Globus pallidus (tissue), 1 donor: ENCODE measurements around the gene PPP2R5D.
"Not testable (repeated sequence)": the region's sequence is repeated elsewhere in the genome, so short reads cannot be mapped to it uniquely, and the experiment has no call there.

Experiments used
- DNase-seq: peaks from one replicate; pipeline ENCODE4 v3.0.0-alpha.2; 2015; ENCODE audit warnings: low spot score

PPP2R5D gene

GRCh38 chr6:42984001-42984923, at the start of gene PPP2R5D:
TSS of gene PPP2R5D (plus strand) at chr6:42984570. CDS start at chr6:42984678, 108 bp downstream.
- peak; percentile 99 for DNase-seq

DNA sequence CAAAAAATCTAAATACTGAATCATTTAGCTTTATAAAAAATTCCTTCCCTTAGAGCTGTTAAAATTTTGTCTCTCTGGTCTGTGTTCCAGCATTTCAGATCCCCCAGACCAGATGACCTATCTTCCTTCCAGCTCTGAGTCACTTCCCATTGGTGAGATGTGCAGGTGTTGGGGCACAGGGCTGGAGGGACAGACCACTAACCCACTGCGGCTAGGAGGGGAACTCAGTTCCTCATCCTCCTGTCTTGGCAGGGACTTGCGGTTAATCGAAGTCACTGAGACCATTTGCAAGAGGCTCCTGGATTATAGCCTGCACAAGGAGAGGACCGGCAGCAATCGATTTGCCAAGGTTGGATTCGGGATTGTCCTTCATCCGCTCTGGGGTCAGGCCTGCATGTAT, 49.0 kb upstream of the PPP2R5D start:
- DNase-seq: no peak

- DNase-seq: no peak
Observed at GRCh38 chr6:42936398-42936797, 48.0 kb upstream of the PPP2R5D start.

- no peak for DNase-seq
Observed at GRCh38 chr6:42937548-42938427, 46.6 kb upstream of the PPP2R5D start.

DNA sequence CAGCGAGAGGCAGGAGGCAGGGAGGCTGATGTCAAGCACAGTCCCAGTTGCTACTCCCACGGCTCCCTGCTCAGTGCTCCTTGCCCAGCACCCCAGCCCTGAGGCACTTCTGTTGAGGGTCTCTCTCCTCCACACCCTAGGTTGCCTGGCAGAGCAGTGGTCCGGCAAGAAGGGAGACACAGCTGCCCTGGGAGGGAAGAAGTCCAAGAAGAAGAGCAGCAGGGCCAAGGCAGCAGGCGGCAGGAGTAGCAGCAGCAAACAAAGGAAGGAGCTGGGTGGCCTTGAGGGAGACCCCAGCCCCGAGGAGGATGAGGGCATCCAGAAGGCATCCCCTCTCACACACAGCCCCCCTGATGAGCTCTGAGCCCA, 46.0 kb upstream of the PPP2R5D start:
- DNase-seq: no peak

GRCh38 chr6:42938987-42939809, 45.2 kb upstream of the PPP2R5D start:
- no peak for DNase-seq

DNA sequence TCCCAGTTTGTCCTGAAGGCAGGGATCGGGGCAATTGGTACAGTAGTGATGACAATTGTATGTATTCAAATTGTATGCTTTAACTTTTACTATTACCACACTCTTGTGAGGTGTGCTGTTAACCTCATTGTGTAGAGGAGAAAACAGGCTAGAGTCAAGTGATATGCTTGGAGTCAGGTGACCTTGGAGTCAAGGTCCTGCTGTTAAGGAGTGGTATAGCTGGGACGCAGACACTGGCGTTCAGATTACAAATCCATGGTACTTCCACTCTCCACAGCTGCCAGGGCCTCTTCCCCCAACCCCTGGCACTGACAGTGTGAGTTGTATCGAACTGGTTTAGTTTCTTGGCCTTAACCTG, 44.6 kb upstream of the PPP2R5D start:
- no peak for DNase-seq

- DNase-seq: no peak
Observed at GRCh38 chr6:42940493-42941045, 43.8 kb upstream of the PPP2R5D start.

- not testable (repeated sequence) for DNase-seq
Observed at GRCh38 chr6:42941356-42941755, 43.0 kb upstream of the PPP2R5D start.

DNA sequence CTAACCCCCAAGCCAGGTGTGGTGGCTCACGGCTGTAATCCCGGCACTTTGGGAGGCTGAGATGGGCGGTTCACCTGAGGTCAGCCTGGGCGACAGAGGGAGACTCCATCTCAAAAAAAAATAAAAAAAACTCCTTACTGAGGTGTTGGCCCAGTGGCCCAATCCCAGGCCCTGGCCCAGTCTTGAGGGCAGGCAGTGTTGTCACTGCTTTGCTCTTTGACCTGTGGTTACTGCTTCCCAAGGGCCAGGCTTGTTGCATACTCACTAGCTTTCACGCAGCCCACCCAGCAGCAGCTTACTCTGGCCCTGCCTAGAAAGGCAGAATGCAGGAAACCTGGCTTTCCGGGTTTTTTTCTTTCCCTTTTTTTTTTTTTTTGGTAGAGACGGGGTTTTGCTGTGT, 41.9 kb upstream of the PPP2R5D start:
- no peak for DNase-seq

- DNase-seq: no peak
Observed at GRCh38 chr6:42947950-42948349, 36.4 kb upstream of the PPP2R5D start.

GRCh38 chr6:42952389-42952788, 32.0 kb upstream of the PPP2R5D start:
- DNase-seq: no peak

DNA sequence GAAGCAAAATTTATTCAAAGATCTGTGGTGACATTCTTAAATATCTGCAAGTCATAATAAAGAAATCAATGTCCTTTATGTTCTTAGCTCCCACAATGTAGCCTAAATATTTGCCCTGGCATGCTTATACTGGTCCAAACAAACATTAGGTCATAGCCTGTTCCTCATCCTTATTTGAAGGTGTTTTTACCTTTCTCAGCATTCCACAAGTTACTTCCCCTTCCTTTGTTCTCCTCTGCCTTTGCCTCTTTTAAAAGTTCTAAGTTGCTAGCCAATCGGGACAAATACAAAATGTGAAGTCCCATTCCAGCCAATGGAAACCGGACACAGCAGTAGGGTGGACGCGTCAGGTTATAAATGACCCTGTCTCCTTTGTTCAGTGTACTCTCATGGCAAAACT, 30.0 kb upstream of the PPP2R5D start:
- not testable (repeated sequence) for DNase-seq

DNA sequence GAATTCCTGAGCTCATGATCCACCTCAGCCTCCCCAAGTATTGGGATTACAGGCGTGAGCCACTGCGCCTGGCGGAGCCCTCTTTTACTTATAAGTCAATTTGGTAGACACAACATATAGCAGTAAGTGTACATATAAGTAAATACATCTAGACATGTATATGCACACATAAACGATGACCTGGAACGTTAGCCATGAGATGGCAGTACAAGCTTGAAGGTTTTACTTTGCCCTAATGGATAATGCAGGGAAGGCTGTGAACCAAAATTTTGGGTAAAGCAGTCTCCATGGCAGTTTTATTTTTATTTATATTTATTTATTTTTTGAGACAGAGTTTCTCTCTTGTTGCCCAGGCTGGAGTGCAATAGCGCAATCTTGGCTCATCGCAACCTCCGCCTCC, 26.2 kb upstream of the PPP2R5D start:
- no peak for DNase-seq

DNA sequence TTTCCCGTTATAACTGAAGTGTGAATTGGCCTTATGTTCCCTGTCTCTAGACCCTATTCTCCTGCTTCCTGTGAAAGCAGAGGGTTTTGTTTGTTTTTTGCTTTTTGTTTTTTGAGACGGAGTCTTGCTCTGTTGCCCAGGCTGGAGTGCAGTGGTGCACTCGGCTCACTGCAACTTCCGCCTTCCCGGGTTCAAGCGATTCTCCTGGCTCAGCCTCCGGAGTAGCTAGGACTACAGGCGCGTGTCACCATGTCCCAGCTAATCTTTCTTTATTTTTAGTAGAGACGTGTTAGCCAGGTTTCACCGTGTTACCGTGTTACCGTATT, 24.5 kb upstream of the PPP2R5D start:
- no peak for DNase-seq

DNA sequence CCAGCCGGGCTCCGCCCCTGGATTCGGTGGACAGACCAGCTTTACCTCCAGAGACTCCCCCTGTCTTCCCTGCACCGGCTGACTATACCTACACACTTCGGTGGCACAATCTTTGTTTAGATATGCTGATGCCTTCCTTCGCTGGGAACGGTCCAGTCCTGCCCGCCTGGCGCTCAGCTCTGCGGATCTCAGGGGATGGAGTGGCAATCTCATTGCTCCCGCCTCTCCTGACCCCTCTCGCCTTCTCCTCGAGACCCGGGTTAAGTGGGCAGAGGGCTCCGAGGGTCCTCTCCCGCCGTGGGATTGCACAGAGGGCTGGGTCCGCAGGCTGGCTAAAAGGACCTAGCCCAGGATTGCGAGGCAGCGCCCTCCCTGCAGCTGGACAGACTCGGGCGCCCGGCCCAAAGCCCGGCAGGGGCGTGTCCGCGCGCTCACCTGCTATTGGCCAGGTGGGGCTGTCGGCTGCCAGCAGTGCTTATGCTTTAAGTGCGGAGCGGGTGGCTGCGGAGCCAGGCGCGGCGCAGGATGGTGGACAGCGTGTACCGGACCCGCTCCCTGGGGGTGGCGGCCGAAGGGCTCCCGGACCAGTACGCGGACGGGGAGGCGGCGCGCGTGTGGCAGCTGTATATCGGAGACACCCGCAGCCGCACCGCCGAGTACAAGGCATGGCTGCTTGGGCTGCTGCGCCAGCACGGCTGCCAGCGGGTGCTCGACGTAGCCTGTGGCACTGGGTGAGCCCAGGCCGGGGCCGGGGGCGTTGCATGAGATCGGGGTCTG, 23.9 kb upstream of the PPP2R5D start, which contains the start of gene GNMT:
Gene GNMT (plus strand): TSS at position 512 of the 777 bp plus-strand sequence. CDS start 14 bp downstream, at position 526.
- DNase-seq: no peak

- DNase-seq: no peak
Observed at GRCh38 chr6:42961020-42961470, 23.3 kb upstream of the PPP2R5D start.

DNA sequence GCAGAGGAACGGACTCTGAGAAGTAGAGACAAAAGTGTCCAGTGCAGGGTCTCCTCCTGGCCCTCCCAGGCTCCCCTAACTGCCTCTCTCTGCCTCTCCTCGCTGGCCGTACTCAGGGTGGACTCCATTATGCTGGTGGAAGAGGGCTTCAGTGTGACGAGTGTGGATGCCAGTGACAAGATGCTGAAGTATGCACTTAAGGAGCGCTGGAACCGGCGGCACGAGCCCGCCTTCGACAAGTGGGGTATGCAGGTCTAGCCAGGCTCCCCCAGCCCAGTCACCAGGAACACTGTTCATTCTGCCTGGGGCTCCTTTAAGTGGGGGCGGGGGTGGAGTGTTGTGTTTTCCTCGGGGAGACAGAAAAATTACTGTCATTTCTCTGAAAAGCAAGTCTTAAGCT, 22.3 kb upstream of the PPP2R5D start:
- DNase-seq: no peak

DNA sequence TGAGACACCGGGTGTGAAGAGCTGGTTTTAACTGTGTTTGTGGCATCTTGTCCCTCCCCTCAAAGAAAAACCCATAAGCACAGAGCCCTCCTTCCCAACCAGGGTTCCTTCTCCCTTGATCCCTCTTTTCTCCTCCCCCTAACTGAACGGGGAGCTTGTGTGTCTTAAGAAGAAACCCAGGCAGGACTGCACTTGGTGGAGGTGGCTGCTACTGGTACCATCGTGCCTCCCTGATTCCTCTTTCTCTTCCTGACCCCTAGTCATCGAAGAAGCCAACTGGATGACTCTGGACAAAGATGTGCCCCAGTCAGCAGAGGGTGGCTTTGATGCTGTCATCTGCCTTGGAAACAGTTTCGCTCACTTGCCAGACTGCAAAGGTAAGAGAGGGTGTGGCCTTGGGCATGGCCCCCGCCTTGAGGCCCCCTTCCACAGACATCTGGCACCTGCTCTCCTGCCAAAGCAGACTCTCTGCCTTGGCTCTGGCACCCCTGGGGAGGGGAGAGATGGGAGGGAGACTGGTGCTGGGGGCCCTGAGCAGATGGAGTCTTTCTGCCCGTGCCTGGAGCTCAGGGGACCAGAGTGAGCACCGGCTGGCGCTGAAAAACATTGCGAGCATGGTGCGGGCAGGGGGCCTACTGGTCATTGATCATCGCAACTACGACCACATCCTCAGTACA, 21.7 kb upstream of the PPP2R5D start:
- DNase-seq: no peak

- no peak for DNase-seq
Observed at GRCh38 chr6:42963179-42963854, 21.1 kb upstream of the PPP2R5D start.
